Mammary epithelial cell (primary cell): ENCODE data around the gene DCC.

Experiments used
- EZH2 ChIP-seq: IDR thresholded peaks from 2 replicates; pipeline ENCODE4 v1.6.1; 2012; ENCODE audit warnings: low read length, inconsistent platforms, borderline replicate concordance
- TF ChIP-seq, protein P1 (sequence below), 2 donors: IDR thresholded peaks in 1 of 2; conservative IDR thresholded peaks in 1 of 2; 2 replicates each; pipeline ENCODE4 v1.5.1; 2011 to 2012; ENCODE audit warnings: inconsistent platforms in 2 of 2, low read length in 2 of 2, mild to moderate bottlenecking in 2 of 2, control low read depth in 1 of 2, low read depth in 1 of 2; ENCODE audit not compliant: insufficient read depth in 1 of 2; ENCODE audit errors: extremely low read depth in 1 of 2

DNA sequence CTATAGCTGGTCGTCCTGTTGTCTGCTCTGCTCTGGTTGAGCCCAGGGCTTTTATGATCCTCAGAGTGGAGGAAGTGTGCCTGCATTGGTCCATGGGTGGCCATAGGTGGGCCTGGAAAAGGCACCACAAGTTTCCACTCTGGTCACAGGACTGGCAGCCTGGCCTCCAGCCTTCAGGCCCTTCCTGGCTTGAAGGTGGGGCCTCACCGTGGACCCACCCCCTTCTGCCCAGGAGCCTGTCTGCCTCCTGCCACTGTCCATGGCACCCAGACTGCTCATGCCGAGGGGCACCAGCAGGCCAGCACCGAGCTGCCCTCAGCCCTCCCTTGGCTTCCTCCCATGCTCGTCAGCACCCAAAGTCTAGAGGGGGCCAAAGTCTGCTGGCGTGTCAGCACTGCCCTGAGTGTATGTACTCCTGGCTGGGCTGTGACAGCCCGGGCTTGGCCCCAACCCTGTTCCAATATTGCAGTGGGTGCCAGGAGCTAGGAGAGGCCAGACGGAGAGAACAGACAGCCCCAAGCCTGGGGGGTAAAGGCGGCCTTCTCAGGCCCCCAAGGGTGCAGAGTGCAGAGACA lies 529.4 kb downstream of the DCC start:
- no peak for TF ChIP-seq EZH2
- TF ChIP-seq, protein P1, sequence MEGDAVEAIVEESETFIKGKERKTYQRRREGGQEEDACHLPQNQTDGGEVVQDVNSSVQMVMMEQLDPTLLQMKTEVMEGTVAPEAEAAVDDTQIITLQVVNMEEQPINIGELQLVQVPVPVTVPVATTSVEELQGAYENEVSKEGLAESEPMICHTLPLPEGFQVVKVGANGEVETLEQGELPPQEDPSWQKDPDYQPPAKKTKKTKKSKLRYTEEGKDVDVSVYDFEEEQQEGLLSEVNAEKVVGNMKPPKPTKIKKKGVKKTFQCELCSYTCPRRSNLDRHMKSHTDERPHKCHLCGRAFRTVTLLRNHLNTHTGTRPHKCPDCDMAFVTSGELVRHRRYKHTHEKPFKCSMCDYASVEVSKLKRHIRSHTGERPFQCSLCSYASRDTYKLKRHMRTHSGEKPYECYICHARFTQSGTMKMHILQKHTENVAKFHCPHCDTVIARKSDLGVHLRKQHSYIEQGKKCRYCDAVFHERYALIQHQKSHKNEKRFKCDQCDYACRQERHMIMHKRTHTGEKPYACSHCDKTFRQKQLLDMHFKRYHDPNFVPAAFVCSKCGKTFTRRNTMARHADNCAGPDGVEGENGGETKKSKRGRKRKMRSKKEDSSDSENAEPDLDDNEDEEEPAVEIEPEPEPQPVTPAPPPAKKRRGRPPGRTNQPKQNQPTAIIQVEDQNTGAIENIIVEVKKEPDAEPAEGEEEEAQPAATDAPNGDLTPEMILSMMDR (conservative IDR thresholded peaks at IDR 0.05 in 1 of 2, IDR thresholded peaks at IDR 0.05 in 1 of 2; ENCODE audit: extremely low read depth in 1 of 2, insufficient read depth in 1 of 2, low read depth in 1 of 2, low read length in 2 of 2), result no peak
